H54 (cell line): Measurements from ENCODE around the gene TM7SF3.
A peak's percentile ranks its signal among the peaks of the same experiment; 100 is the strongest.

Experiments
- DNase-seq: peaks from one replicate; pipeline ENCODE4 v3.0.0; 2011; ENCODE audit warnings: low spot score, mixed read lengths; ENCODE audit not compliant: insufficient read length
- FAIRE-seq: peaks from 3 replicates; lab custom pipeline; 2011; peaks lifted over from hg19 to GRCh38; lab: Jason Lieb, UNC
- POLR2A ChIP-seq: IDR thresholded peaks from 2 replicates; pipeline ENCODE4 v1.6.1; 2011; ENCODE audit warnings: low read depth, mild to moderate bottlenecking, low read length

TM7SF3 gene

GRCh38 chr12:26938701-26939062, 75.5 kb downstream of the TM7SF3 start:
- DNase-seq (peak; percentile 4), FAIRE-seq (no peak)
- no peak for TF ChIP-seq POLR2A

- peak; percentile 89 for DNase-seq
- FAIRE-seq, result peak; percentile 98
- peak; percentile 98 for TF ChIP-seq POLR2A
Observed at GRCh38 chr12:26937863-26938700, 76.1 kb downstream of the TM7SF3 start, which contains the start of the genes FGFR1OP2 and INTS13. FGFR1OP2 (plus strand) TSS chr12:26938470; CDS start chr12:26954159, 15,689 bp downstream. INTS13 (minus strand) TSS chr12:26937981; CDS start chr12:26936803, 1,178 bp downstream.

- DNase-seq (no peak), FAIRE-seq (no peak)
- TF ChIP-seq POLR2A, result no peak
Observed at GRCh38 chr12:26937443-26937862, 76.7 kb downstream of the TM7SF3 start.

GRCh38 chr12:26936559-26937442, 77.4 kb downstream of the TM7SF3 start:
- peak; percentile 48 for FAIRE-seq
- no peak for TF ChIP-seq POLR2A
- DNase-seq, result no peak

- FAIRE-seq, result no peak
- no peak for TF ChIP-seq POLR2A
- no peak for DNase-seq
Observed at GRCh38 chr12:26935636-26936378, 78.4 kb downstream of the TM7SF3 start.

GRCh38 chr12:26929590-26929989, 84.6 kb downstream of the TM7SF3 start:
- FAIRE-seq, result no peak
- no peak for TF ChIP-seq POLR2A
- no peak for DNase-seq

- no peak for TF ChIP-seq POLR2A
- DNase-seq, result no peak
- FAIRE-seq, result no peak
Observed at GRCh38 chr12:26928661-26929060, 85.5 kb downstream of the TM7SF3 start.
